Measurements from ENCODE around the gene CHMP5.

CHMP5 gene

DNA sequence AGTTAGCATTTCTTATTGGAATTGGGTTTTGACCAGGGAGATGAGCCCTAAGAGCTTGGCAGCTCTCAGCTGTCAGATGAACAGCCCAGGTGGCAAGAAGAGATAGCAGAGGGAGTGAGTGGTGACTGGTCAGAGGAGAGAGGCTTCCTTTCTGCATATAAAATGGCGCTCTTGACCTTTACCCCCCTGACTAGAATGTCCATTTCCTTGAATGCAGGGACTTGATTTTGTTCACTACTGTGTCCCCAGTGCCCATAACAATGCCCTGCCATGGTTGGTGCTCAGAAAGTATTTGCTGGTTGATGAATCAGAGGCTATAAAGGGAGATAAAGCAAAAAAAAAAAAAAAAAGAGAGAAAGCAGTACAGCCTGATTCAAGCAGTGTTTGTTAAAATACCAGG lies 7.2 kb downstream of the CHMP5 start:
- H3K36me3 ChIP-seq (replicated peaks): peaks cover 53% of the 10 kb centered on the region
- H3K4me3 ChIP-seq (ENCODE audit: low read depth, low read length): no peak overlapping the region
- in situ Hi-C loops (cut with HindIII; ENCODE audit: low pct_ligation_motif_present, low sequenced_read_pairs): no loop called here
- DNase-seq: no peak
- no peak overlapping the region for H3K27ac ChIP-seq
- TF ChIP-seq, protein P1, sequence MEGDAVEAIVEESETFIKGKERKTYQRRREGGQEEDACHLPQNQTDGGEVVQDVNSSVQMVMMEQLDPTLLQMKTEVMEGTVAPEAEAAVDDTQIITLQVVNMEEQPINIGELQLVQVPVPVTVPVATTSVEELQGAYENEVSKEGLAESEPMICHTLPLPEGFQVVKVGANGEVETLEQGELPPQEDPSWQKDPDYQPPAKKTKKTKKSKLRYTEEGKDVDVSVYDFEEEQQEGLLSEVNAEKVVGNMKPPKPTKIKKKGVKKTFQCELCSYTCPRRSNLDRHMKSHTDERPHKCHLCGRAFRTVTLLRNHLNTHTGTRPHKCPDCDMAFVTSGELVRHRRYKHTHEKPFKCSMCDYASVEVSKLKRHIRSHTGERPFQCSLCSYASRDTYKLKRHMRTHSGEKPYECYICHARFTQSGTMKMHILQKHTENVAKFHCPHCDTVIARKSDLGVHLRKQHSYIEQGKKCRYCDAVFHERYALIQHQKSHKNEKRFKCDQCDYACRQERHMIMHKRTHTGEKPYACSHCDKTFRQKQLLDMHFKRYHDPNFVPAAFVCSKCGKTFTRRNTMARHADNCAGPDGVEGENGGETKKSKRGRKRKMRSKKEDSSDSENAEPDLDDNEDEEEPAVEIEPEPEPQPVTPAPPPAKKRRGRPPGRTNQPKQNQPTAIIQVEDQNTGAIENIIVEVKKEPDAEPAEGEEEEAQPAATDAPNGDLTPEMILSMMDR (IDR thresholded peaks at IDR 0.05; ENCODE audit: low read depth, low read length, missing control alignments): no peak
- no peaks in the 10 kb centered on the region for H3K27me3 ChIP-seq (replicated peaks)

DNA sequence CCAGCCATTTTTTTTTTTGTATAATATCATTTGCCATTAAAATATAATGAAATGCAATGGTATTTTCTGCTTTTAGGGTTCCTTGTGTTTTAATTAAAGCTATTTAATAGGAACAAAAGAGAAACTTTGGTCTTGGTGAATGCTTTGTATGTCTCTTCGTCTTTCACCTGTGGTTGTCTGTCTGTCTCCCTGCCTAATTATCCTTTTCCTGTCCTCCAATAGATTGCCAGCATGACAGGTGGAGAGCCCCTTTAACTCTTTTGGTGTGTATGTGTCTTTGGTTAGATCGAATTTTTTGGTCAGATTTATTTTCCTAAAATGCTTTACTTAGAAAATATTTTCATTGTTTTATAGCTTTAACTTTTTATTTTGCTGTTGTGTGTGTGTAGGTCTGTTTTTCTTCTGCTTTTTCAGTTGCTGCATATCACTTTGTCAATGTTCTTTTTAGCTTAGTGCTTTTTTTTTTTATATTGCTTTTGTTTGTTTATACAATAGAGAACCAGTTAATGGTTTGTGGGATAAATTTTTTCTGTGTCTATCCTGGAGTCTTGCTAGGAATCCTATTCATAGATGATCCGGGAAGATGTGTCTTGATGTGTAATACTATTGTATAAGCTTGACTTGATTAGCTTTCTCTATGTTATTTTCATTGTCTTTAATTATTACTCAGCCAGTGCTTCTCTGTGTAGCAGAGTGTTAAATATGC lies 8.6 kb downstream of the CHMP5 start:
- H3K27ac ChIP-seq: no peak overlapping the region
- H3K36me3 ChIP-seq (replicated peaks): peaks cover 54% of the 10 kb centered on the region
- H3K27me3 ChIP-seq (replicated peaks): no peaks in the 10 kb centered on the region
- DNase-seq: no peak
- in situ Hi-C loops (cut with HindIII; ENCODE audit: low pct_ligation_motif_present, low sequenced_read_pairs): no loop called here
- no peak overlapping the region for H3K4me3 ChIP-seq (ENCODE audit: low read depth, low read length)
- TF ChIP-seq, protein P1 (IDR thresholded peaks at IDR 0.05; ENCODE audit: low read depth, low read length, missing control alignments): no peak

DNA sequence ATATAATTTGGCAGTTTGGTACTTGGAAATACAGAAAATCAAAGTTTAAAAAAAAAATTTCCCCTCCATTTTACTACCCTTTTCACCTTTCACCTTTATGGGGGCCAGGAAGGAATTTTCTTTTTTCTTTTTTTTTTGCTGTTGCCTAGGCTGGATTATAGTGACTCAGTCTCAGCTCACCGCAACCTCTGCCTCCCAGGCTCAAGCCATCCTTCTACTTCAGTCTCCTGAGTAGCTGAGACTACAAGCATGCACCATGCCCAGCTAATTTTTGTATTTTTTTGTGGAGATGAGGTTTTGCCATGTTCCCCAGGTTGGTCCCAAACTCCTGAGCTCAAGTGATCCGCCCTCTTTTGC lies 9.1 kb downstream of the CHMP5 start:
- no peak for DNase-seq
- H3K27me3 ChIP-seq (replicated peaks): no peaks in the 10 kb centered on the region
- H3K27ac ChIP-seq: no peak overlapping the region
- TF ChIP-seq, protein P1 (IDR thresholded peaks at IDR 0.05; ENCODE audit: low read depth, low read length, missing control alignments): no peak
- in situ Hi-C loops (cut with HindIII; ENCODE audit: low pct_ligation_motif_present, low sequenced_read_pairs): no loop called here
- no peak overlapping the region for H3K4me3 ChIP-seq (ENCODE audit: low read depth, low read length)
- peaks cover 57% of the 10 kb centered on the region for H3K36me3 ChIP-seq (replicated peaks)

DNA sequence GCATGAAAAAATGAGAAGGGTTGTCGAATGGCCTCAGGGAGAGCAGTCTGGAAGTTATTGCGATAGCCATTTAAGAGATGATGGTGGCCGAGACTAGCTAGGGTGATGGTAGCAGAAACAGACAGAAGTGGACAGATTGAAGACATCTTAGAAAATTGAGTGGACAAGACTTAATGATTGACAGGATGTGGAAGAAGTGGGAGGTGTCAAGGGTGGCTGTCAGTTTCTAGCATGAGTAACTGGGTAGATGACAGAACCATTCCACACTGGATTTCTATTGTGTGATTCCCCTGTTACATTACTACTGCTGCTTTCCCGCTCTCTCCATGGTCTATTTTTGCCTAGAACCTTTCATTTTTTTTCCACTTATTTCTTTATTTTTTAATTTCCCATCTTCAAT lies 12.6 kb downstream of the CHMP5 start:
- in situ Hi-C loops (cut with HindIII; ENCODE audit: low pct_ligation_motif_present, low sequenced_read_pairs): no loop called here
- H3K36me3 ChIP-seq (replicated peaks): peaks cover 62% of the 10 kb centered on the region
- no peak overlapping the region for H3K4me3 ChIP-seq (ENCODE audit: low read depth, low read length)
- TF ChIP-seq, protein P1 (IDR thresholded peaks at IDR 0.05; ENCODE audit: low read depth, low read length, missing control alignments): no peak
- H3K27ac ChIP-seq: no peak overlapping the region
- DNase-seq: no peak
- H3K27me3 ChIP-seq (replicated peaks): no peaks in the 10 kb centered on the region

DNA sequence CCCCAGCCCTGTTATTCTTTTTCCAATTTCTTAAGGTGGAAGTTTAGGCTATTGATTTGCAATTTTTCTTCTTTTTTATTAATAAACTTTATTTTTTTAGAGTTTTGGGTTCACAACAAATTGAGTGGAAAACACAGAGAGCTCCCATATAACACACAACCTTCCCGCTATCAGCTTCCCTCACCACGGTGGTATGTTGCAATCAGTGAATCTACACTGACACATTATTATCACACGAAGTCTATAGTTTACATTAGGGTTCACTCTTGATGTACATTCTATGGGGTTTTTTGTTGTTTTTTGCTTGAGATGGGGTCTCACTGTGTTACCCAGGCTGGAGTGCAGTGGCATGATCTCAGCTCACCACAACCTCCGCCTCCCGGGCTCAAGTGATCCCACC lies 20.7 kb downstream of the CHMP5 start:
- DNase-seq: no peak
- TF ChIP-seq, protein P1 (IDR thresholded peaks at IDR 0.05; ENCODE audit: low read depth, low read length, missing control alignments): no peak
- Histone ChIP-seq H3K27me3 (replicated peaks) (no peaks in the 10 kb centered on the region), H3K4me3 (ENCODE audit: low read depth, low read length) (no peak overlapping the region), H3K36me3 (replicated peaks) (peaks cover 18% of the 10 kb centered on the region), H3K27ac (no peak overlapping the region)
- in situ Hi-C loops (cut with HindIII; ENCODE audit: low pct_ligation_motif_present, low sequenced_read_pairs): no loop called here

DNA sequence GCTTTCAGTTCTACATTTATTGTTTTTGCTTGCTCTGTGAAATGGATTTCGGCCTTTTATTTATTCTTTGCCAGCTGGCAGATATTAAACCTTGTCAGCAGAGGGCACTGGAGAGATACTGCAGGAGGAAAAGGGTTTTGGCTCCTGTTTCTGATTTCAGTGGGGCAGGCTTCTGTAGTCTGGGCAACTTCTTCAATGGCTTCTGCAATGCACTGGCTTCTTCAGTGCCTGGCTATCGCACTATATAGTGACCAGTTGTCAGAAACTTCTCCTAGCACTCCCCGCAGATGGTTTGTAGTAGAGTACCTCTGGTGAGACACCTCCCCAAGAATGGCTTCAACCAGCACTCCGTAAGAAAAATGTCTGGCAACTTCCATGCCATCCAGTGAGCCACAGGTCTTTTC lies 22.2 kb downstream of the CHMP5 start:
- in situ Hi-C loops (cut with HindIII; ENCODE audit: low pct_ligation_motif_present, low sequenced_read_pairs): no loop called here
- TF ChIP-seq, protein P1 (IDR thresholded peaks at IDR 0.05; ENCODE audit: low read depth, low read length, missing control alignments): peak; percentile 83
- Histone ChIP-seq H3K36me3 (replicated peaks) (peaks cover 5% of the 10 kb centered on the region), H3K27me3 (replicated peaks) (no peaks in the 10 kb centered on the region), H3K4me3 (ENCODE audit: low read depth, low read length) (no peak overlapping the region), H3K27ac (no peak overlapping the region)
- DNase-seq: peak; percentile 58

Measured in brain microvascular endothelial cell (primary cell).